ES-I3 (cell line): ENCODE results near the gene SNAP47.
A peak's percentile ranks its signal among the peaks of the same experiment; 100 is the strongest.

Experiments
- H3K36me3 ChIP-seq: 2 replicates; pipeline ENCODE4 v1.6.1; 2013; ENCODE audit warnings: mild to moderate bottlenecking, low read length, control low read depth, moderate library complexity; ENCODE audit not compliant: insufficient read depth
- H3K4me1 ChIP-seq: 2 replicates; pipeline ENCODE4 v1.6.1; 2013; ENCODE audit warnings: mild to moderate bottlenecking, control low read depth, low read length; ENCODE audit not compliant: insufficient read depth
- H3K9ac ChIP-seq: 2 replicates; pipeline ENCODE4 v1.6.1; 2013; ENCODE audit warnings: low read depth, mild to moderate bottlenecking, low read length, moderate library complexity
- H3K9me3 ChIP-seq: 2 replicates; pipeline ENCODE4 v1.6.1; 2013; ENCODE audit warnings: mild to moderate bottlenecking, low read length, moderate library complexity; ENCODE audit not compliant: control insufficient read depth, insufficient read depth

SNAP47 gene

DNA sequence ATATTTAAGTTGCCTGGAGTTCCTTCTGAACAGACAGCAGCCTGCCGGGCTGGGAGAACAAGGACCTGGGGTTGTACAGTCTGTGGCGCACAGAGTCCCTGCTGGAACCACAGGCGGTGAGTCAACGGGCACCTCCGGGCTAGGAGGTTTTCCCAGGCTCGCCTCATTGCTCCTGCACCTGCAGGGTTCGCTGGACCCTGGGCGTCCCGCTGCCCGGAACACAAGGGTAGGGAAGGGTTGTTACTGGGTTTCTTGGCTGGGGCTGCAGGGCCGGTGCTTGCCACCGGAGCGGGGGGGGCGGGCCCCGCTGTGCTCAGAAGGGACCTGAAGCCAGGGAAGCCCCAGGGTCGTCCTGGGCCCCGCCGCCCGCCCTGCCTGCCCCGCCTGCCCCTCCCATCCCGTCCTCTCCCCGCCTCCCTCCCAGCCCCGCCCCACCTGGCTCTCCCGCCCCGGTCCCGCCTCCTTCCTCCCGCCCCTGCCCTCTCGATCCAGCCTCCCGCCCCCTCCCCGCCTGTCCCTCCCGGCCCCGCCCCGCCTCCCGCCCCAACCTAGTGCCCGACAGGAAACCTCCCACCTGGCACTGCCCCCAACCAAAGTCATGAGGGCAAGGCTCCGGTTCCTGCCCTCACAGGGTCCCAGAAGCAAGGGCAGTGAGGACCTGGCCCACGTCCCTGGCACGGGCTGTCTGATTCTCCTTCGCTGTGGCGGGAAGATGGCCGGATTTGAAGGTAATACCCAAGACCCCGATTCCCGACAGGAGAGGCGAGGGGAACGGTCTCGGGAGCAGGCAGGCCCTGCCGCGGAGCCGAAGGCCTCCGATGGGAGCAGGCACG, 7.0 kb upstream of the SNAP47 start:
- peaks cover 7% of the 10 kb centered on the region for H3K9me3 ChIP-seq
- no peaks in the 10 kb centered on the region for H3K36me3 ChIP-seq
- peak overlapping the region; percentile 69 for H3K9ac ChIP-seq
- peaks cover 9% of the 10 kb centered on the region for H3K4me1 ChIP-seq

DNA sequence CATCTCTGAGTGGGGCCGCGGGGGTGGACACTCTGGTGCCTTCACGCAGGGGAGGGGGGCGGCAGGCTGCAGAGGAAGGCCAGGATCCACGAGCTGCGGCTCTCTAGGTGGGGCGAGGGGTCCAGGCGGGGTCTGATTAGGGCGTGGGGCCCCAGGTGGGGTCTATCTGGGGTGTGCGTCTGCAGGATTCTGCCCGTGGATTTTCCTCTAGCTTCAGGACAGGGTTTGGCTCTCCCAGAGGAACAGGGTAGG, 6.4 kb upstream of the SNAP47 start:
- H3K9me3 ChIP-seq, result peaks cover 2% of the 10 kb centered on the region

DNA sequence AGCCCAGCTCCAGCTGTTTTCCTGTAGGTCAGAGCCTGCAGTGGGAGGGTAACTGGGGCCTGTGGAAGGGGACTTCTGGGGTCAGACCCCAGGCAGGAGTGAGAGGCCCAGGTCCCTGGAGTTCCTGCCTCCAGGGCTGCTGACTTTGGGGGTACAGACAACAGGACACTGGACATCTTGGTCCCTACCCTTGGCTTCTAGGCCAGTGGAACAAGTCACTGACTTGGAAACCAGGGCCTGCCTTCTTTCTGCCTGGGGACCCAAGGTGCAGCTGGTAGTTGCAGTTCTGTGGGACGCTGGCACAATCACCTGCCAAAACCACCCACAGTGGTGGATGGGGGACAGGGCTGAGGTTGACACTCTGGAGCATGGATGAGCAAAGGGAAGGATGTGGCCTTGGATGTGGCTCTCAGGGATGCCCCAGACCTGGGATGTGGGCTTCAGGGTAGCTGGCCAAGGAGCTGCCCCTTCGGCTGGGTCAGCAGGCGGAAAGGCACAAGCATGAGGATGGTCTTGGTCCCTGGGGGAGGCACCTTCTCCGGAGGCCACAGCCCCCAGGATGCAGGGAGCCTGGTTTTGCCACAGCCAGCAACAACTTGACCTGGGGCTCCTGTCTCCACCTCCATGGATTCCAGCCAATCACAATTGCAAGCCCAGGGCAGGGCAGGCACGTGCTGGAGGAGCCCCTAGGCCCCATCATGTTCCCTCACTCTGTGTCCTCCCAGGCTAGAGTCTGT, 5.9 kb upstream of the SNAP47 start:
- peak overlapping the region; percentile 69 for H3K9ac ChIP-seq
- H3K9me3 ChIP-seq, result no peaks in the 10 kb centered on the region
- H3K4me1 ChIP-seq, result peaks cover 9% of the 10 kb centered on the region
- H3K36me3 ChIP-seq, result no peaks in the 10 kb centered on the region; the same call in 1 of the 2 replicates

More for the DNA sequence above, 6.4 kb upstream of the SNAP47 start:
- Histone ChIP-seq H3K4me1 (peaks cover 9% of the 10 kb centered on the region), H3K9ac (peak overlapping the region; percentile 69), H3K36me3 (no peaks in the 10 kb centered on the region; the same call in 1 of the 2 replicates)

DNA sequence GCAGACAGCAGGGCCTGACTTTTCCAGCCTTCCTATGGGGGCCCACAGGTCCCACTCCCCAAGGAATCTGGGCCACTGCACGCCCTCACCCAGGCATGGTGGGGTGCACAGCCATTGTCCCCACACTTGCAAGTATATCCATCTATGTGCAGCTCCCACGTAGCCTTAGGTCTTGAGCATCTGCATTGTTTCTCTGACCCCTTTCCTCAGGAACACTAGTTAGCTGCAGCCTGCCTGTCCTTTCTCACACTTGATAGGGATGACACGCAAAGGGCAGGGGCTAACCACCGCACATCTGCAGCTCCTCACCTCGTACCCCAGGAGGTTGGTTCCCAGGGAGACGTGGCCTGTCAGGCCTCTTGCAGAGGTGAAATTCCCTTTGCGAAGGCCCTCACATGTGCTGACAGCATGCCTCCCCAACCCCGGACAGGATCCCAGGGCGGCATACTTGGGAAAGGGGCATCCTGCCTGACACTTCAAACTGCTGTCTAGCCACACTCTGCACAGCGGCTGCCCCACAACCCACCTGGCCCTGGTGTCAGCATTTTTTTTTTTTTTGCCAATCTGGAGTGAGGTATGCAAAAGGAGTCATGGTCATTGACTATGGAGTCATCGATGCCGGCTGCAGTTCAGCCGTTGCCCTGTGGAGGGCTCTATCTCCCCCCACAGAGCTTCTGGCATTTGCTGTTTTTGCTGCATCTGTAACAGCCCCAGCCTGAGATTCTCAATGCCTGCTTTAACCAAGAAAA, 5.2 kb upstream of the SNAP47 start:
- Histone ChIP-seq H3K36me3 (no peaks in the 10 kb centered on the region; the same call in 1 of the 2 replicates), H3K9ac (no peak overlapping the region), H3K4me1 (peaks cover 9% of the 10 kb centered on the region), H3K9me3 (no peaks in the 10 kb centered on the region)

DNA sequence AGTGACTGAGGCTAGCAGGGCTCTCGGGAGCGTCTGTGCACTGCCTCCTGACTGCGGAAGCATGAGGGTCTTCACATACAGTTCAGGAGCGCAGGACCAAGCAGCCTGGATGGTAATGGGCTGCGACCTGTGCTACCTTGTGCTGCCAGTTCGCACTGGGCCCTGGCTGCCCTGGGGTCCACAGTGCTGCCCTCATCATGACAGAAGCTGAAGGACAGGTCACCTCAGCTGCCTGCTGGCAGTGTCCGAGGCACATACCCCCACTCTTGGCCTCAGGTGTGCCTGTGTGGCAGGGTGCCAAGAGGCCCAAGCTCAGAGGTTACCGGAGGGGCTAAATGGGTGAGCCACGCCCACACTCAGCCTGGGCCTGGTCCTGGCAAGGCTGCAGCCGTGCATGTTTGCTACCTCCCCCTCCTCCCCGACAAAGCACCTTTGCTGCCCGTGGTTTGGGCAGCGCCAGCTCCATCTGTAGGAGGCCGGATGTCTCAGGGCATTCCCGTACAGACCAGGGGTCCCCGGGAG, 4.5 kb upstream of the SNAP47 start:
- no peak overlapping the region for H3K9ac ChIP-seq
- peaks cover 9% of the 10 kb centered on the region for H3K4me1 ChIP-seq
- H3K36me3 ChIP-seq, result no peaks in the 10 kb centered on the region; the same call in 1 of the 2 replicates
- no peaks in the 10 kb centered on the region for H3K9me3 ChIP-seq

DNA sequence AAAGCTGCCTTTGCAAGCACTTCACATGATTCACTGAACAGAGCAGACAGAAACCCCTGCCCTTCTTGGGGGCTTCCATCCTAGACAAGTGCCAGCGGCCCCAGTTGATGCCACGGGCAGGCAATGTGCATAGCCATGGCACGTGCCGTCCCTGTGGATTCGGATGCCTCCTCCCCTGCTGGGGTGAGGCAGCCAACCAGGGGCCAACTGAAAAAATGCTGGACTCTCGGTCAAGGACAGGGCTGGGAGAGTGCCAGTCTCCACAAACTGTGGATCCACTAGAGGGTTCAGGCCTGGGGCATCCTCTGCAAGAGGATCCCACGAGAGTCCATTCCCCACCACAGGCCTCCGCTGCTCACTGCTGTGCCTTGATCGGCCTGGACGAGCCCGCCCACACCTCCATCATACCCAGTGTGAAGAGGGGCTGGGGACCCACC, 4.0 kb upstream of the SNAP47 start:
- H3K4me1 ChIP-seq, result peaks cover 9% of the 10 kb centered on the region
- no peaks in the 10 kb centered on the region for H3K9me3 ChIP-seq

DNA sequence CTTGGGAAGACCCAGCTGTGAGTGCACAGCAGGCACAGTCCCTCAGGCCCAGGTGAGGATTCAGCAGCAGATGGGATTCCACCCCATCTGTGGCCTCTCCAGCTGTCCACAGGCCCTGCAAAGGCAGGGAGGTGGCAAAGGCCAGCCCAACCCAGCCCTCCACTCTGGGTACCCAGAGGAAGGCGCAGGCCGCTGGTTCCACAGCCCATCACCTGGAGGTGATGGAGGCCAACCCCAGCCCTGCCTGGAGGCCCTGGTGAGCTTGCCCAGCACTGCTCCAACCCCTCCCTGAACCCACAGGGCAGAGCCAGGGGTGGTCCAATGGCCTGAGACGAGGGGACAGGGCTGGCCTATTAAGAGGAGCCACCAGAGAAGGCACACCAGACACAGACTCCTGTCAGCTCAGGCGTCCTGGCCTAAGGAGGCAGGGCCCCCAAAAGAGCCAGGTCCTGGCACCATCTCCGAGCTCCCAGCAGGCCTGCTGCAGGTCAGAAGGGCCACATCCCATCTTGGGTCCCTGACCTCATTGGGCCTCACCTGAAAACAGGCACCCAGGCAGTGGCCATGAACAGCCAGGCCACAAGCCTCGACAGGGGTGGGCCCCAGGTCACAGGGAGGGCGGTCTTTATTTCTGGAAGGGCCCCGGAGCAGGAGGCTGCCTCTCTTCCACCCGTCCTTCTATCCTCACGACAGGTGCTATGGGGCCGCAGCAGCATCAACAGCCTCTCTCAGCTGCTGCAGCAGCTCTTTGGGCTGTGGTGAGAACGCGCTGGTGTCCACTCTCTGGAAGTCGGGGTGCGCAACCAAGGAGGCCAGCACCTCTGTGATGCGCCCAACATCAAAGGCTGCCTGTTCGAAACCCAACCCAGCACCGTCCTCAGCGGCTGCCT, 3.3 kb upstream of the SNAP47 start:
- Histone ChIP-seq H3K36me3 (no peaks in the 10 kb centered on the region; the same call in 1 of the 2 replicates), H3K4me1 (peaks cover 9% of the 10 kb centered on the region), H3K9ac (no peak overlapping the region), H3K9me3 (no peaks in the 10 kb centered on the region)

More for the DNA sequence above, 4.0 kb upstream of the SNAP47 start:
- Histone ChIP-seq H3K9ac (no peak overlapping the region), H3K36me3 (no peaks in the 10 kb centered on the region; the same call in 1 of the 2 replicates)

DNA sequence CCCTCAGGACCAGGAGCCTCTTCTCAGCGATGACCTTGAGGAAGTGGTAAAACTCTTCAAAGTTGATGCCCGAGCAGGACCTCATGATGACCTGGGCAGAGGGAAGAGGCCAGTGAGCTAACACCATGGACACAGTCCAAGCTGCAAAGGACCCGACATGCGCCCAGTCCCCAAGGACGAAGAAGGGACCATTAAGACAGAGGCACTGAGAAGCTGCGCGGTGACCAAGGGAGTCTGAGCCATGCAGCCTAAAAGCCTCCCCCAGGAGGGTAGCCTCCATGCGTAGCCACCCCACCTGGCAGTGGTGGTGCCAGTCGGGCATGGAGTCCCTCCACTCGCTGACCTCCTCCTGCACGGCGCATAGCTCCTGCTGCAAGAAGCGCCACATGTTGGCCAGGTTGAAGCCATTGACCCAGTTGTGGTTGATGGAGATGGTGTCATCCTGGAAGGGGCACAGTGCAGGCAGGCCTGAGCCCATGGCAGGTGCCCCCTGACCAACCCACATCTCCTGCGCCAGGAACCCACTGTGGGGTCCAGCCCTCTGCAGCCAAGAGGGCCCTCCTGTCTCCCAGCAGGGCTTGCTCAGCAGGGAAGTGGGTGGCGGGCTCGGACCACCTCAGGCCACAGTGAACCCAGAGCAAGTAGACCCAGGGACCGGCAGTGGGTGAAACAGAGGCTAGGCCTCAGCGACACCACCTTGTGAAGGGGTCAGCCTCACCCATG, 2.5 kb upstream of the SNAP47 start:
- Histone ChIP-seq H3K4me1 (peaks cover 9% of the 10 kb centered on the region), H3K9me3 (no peaks in the 10 kb centered on the region)

DNA sequence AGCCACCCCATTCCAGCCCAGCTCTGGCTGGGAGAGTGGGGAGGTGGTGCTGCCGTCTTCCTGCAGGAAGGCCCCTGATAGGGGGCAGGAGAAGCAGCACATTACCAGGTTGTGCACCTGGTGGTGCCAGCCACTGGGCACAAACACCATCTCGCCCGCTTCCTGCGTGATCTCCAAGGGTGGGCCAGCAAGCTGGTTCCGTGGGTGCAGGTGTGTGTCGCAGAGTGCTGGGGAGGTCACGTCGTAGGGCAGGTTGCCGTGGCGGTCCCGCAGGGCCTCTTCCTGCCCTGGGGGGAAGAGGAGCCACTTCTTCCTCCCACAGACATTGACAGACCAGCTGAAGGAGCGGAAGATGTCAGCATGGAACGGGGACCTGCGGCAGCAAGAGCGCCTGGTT, 1.9 kb upstream of the SNAP47 start:
- peaks cover 9% of the 10 kb centered on the region for H3K4me1 ChIP-seq
- H3K36me3 ChIP-seq, result no peaks in the 10 kb centered on the region; the same call in 1 of the 2 replicates
- H3K9ac ChIP-seq, result no peak overlapping the region
- no peaks in the 10 kb centered on the region for H3K9me3 ChIP-seq

More for the DNA sequence above, 2.5 kb upstream of the SNAP47 start:
- Histone ChIP-seq H3K36me3 (no peaks in the 10 kb centered on the region; the same call in 1 of the 2 replicates), H3K9ac (no peak overlapping the region)

DNA sequence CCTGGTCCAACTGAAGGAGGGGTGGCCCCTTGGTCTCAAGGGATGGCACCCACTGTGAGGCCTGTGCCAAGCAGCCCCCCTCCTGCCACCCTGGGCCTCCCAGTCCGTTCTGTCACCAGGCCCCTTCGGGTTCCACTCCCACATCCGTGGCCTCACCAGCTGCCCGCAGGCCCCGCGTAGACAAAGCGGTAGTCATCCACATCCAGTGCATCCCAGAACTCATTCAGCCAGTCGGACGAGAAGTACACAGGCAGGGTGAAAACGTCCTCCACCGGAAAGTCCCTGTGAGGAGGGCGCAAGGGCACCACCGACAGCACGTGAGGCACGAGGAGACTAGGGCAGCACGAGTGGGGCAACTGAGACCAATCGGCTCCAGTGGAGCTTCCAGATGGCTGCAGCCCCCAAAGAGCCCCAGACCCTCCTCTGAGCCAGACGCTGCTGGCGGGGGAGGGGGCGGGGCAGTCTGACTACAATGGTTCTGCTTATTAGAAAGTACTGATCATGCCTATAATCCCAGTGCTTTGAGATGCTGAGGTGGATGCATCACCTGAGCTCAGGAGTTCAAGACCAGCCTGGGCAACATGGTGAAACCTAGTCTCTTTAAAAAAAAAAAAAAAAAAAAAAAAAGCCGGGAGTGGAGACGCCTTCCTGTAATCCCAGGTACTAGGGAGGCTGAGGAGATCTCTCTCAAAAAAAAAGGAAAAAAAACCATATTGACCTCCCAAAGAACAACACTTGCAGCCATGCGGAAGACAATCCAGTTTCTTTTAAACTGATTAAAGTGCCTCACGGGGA, 1.3 kb upstream of the SNAP47 start:
- Histone ChIP-seq H3K4me1 (peaks cover 9% of the 10 kb centered on the region), H3K9me3 (no peaks in the 10 kb centered on the region), H3K36me3 (no peaks in the 10 kb centered on the region; the same call in 1 of the 2 replicates), H3K9ac (peak overlapping the region; percentile 92)

DNA sequence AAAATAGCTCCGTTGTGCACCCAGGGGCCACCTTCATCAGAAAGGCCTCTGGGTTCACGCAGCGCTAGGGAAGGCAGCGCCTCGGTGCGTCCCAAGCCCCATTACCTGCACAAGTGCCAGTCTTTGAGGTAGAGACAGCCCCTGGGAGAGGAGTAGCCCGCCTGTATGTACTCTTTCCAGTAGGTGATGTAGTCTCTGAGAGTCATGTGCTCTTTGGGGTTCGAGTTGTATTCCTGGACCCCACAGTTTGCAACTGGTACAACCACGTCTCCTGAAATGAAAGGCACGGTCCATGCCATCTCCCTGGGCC, 734 bp upstream of the SNAP47 start:
- no peaks in the 10 kb centered on the region; the same call in 1 of the 2 replicates for H3K36me3 ChIP-seq
- no peaks in the 10 kb centered on the region for H3K9me3 ChIP-seq
- peak overlapping the region; percentile 92 for H3K9ac ChIP-seq
- peaks cover 8% of the 10 kb centered on the region for H3K4me1 ChIP-seq

DNA sequence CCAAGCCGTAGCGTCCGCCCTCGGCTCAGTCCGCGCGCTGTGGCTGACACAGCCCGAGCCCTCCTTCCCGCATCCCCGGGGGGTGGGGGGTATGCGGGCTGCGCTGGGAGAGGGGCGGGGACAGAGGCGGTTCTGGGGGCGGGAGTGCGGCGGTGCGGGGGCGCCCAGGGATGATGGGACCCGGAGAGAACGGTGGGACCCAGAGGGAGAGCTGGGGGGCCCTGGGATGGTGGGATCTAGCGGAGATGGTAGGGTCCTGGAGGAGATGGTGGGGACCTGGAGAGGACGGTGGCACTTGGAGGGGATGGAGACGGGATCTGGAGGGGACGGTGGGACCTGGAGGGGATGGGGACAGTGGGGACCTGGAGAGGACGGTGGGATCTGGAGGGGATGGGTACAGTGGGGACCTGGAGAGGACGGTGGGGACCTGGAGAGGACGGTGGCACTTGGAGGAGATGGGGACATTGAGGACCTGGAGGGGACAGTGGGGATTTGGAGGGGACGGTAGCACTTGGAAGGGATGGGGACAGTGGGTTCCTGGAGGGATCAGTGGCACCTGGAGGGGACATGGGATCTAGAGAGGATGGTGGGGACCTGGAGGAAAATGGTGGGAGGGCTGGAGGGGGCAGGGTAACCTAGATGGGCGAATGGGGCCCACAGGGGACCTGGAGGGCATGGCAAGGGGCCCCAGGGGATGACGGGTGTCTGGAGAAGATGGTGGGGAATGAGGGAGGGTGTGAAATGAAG, 477 bp downstream of the SNAP47 start:
- H3K9ac ChIP-seq, result peak overlapping the region; percentile 92
- H3K4me1 ChIP-seq, result no peaks in the 10 kb centered on the region
- no peaks in the 10 kb centered on the region for H3K9me3 ChIP-seq
- H3K36me3 ChIP-seq, result no peaks in the 10 kb centered on the region; the same call in 1 of the 2 replicates
